ENCODE results near the gene ADAMTS2. TPM values are rescaled to one million over a fixed set of nuclear protein-coding genes. Genes with fewer than 3 reads are reported as not detected.

The ADAMTS2 gene
- total RNA-seq, 1 experiment from 2014 or later = 1.7 TPM

DNA sequence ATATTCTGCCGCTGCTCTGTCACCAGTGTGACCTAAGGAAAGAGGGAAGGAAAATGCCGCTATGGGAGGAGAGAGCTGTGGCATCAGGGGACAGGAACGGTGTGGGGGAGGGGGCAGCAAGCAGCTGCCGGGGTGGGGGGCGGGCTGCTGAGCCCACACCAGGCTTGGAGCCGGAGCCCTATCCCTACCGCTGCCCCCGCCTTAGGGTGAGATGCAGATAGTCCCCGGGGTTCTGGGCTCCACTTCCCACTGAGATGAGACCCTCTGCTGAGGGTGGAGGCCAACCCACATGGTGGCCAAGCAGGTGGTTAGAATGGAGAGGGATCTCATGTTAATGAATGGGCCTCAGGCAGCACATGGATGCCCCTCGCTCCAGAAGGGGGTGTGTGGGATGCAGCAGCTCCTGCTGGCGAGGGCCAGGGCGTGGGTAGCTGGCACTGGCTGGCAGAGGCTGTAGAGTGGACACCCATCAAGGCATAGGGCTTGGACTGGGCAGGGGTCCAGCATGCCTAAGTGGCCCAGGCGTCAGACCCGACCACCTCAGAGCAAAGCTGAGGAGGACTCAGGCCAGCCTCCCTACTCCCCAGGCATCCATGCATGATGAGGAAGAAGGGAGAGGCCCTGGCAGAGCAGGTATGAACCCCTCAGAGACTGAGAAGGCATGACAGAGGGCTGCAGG is 153.6 kb downstream of the ADAMTS2 start:
- Histone ChIP-seq H3K27me3 (ENCODE audit: control insufficient read depth, insufficient read depth, low read length) (no peaks in the 10 kb centered on the region; the same call in 1 of the 2 replicates), H3K4me3 (ENCODE audit: insufficient read depth, low read depth, low read length) (no peak overlapping the region), H3K36me3 (replicated peaks; ENCODE audit: control insufficient read depth, insufficient read depth, low read length) (no peaks in the 10 kb centered on the region)
- DNase-seq = peak; percentile 68

DNA sequence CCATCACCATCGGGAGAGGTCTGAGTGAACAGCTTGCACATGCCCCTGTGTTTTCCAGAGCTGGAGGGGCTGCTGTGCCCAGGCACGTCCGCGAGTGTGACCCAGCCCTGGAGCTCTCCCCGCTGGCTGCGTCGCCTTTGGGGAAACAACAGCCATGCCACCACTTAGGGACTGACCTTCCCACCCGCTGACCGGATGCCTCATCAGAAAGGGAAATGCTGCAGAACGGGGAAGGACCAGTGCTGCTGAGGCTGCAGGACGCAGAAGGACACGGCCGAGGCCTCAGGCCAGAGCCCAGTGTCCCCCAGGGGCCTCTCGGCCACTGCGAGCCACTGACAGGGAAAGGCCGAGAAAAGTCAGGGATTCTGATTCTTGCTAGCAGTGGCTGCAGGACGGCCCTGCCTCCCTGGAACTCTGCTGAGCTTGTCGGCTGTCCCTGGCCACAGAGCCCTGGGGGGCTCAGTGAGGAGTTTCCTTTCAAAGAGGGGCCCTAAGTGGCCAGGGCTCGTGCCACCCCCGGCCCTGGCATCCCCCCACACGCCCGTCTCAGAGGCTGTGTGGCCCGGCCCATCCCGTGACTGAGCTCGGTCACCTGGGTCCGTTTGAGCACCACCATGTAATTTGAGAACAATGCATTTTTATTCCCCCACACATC is 154.3 kb downstream of the ADAMTS2 start:
- Histone ChIP-seq H3K36me3 (replicated peaks; ENCODE audit: control insufficient read depth, insufficient read depth, low read length) (no peaks in the 10 kb centered on the region), H3K4me3 (ENCODE audit: insufficient read depth, low read depth, low read length) (no peak overlapping the region), H3K27me3 (ENCODE audit: control insufficient read depth, insufficient read depth, low read length) (no peaks in the 10 kb centered on the region; the same call in 1 of the 2 replicates)
- DNase-seq = peak; percentile 71

DNA sequence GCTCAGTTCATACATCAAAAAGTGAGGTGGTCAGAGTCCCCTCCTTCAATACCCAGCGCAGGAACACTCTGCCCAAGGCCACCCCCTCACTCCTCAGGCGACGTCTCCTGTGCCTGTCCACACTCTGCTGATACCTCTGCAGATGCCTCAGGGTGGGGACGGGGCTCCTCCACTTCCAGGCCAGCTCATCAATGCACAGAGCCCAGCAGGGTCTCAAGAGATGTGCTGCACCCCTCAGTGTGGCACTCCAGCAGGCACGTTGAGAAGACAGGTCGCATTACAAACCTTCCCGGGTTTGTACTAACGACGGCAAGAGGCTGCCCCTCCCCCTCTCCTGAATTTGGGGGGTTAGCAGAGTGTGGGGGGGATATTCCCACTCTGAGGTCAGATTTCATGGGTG is 156.6 kb downstream of the ADAMTS2 start:
- no peaks in the 10 kb centered on the region; the same call in 1 of the 2 replicates for H3K27me3 ChIP-seq (ENCODE audit: control insufficient read depth, insufficient read depth, low read length)
- no peaks in the 10 kb centered on the region for H3K36me3 ChIP-seq (replicated peaks; ENCODE audit: control insufficient read depth, insufficient read depth, low read length)
- H3K4me3 ChIP-seq (ENCODE audit: insufficient read depth, low read depth, low read length) = no peak overlapping the region
- no peak for DNase-seq

- no peaks in the 10 kb centered on the region for H3K36me3 ChIP-seq (replicated peaks; ENCODE audit: control insufficient read depth, insufficient read depth, low read length)
- H3K27me3 ChIP-seq (ENCODE audit: control insufficient read depth, insufficient read depth, low read length) = no peaks in the 10 kb centered on the region; the same call in 1 of the 2 replicates
- H3K4me3 ChIP-seq (ENCODE audit: insufficient read depth, low read depth, low read length) = no peak overlapping the region
- peak; percentile 78 for DNase-seq
Observed at GRCh38 chr5:179187681-179188575, 157.3 kb downstream of the ADAMTS2 start.

DNA sequence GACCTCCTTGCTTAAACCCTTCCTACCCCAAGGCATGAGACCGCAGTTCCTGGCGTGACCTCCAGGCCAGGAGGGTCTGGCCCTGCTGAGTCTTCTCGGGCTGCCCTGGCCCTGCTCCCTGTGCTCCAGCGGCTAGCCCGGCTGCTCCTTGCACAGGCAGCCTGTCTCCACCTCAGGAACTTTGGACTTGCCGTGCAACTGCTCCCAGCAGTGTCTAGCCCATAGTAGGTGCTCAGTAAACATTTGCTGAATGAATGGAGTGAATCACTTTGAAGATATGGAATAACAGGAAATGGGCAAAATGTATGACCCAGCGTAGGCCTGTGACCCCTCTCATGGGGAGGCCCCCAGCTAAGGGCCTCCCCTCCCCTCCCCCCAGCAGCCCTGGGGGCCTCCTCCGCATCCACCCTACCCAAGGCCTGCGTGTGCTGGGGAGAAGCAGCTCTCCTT is 158.0 kb downstream of the ADAMTS2 start:
- no peaks in the 10 kb centered on the region for H3K27me3 ChIP-seq (ENCODE audit: control insufficient read depth, insufficient read depth, low read length)
- no peak overlapping the region for H3K4me3 ChIP-seq (ENCODE audit: insufficient read depth, low read depth, low read length)
- DNase-seq = peak; percentile 91
- H3K36me3 ChIP-seq (replicated peaks; ENCODE audit: control insufficient read depth, insufficient read depth, low read length) = no peaks in the 10 kb centered on the region

DNA sequence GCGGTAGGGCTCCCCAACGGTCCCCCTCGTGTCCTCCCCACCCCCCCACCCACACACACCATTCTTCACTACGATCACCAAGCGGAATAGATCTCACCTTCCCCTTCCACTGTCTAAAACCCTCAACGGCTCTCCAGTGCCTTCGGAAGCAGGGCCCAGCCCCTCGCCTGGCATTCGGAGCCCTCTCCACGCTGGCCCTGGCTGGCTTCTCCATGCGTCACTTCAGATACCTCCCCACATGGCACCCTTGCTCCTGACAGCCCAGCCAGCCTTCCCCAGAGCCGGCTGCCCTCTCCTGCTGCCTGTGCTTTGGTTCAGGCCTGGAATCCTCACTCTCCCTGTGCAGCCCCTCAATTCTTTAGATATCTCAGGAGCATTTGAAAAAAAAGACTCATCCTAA is 158.5 kb downstream of the ADAMTS2 start:
- DNase-seq = peak; percentile 77
- Histone ChIP-seq H3K36me3 (replicated peaks; ENCODE audit: control insufficient read depth, insufficient read depth, low read length) (no peaks in the 10 kb centered on the region), H3K4me3 (ENCODE audit: insufficient read depth, low read depth, low read length) (no peak overlapping the region), H3K27me3 (ENCODE audit: control insufficient read depth, insufficient read depth, low read length) (no peaks in the 10 kb centered on the region)

- peak; percentile 78 for DNase-seq
- Histone ChIP-seq H3K27me3 (ENCODE audit: control insufficient read depth, insufficient read depth, low read length) (no peaks in the 10 kb centered on the region), H3K36me3 (replicated peaks; ENCODE audit: control insufficient read depth, insufficient read depth, low read length) (no peaks in the 10 kb centered on the region), H3K4me3 (ENCODE audit: insufficient read depth, low read depth, low read length) (no peak overlapping the region)
Observed at GRCh38 chr5:179185941-179186411, 159.3 kb downstream of the ADAMTS2 start.

- peak; percentile 72 for DNase-seq
- H3K4me3 ChIP-seq (ENCODE audit: insufficient read depth, low read depth, low read length) = no peak overlapping the region
- H3K27me3 ChIP-seq (ENCODE audit: control insufficient read depth, insufficient read depth, low read length) = no peaks in the 10 kb centered on the region
Observed at GRCh38 chr5:179185256-179185940, 159.9 kb downstream of the ADAMTS2 start.

GRCh38 chr5:179184521-179185050 is 160.7 kb downstream of the ADAMTS2 start:
- no peaks in the 10 kb centered on the region for H3K27me3 ChIP-seq (ENCODE audit: control insufficient read depth, insufficient read depth, low read length)
- H3K36me3 ChIP-seq (replicated peaks; ENCODE audit: control insufficient read depth, insufficient read depth, low read length) = no peaks in the 10 kb centered on the region
- no peak for DNase-seq
- no peak overlapping the region for H3K4me3 ChIP-seq (ENCODE audit: insufficient read depth, low read depth, low read length)

More at GRCh38 chr5:179185256-179185940, 159.9 kb downstream of the ADAMTS2 start:
- H3K36me3 ChIP-seq (replicated peaks; ENCODE audit: control insufficient read depth, insufficient read depth, low read length) = no peaks in the 10 kb centered on the region

- H3K4me3 ChIP-seq (ENCODE audit: insufficient read depth, low read depth, low read length) = no peak overlapping the region
- no peak for DNase-seq
- no peaks in the 10 kb centered on the region for H3K27me3 ChIP-seq (ENCODE audit: control insufficient read depth, insufficient read depth, low read length)
- no peaks in the 10 kb centered on the region for H3K36me3 ChIP-seq (replicated peaks; ENCODE audit: control insufficient read depth, insufficient read depth, low read length)
Observed at GRCh38 chr5:179183481-179183880, 161.8 kb downstream of the ADAMTS2 start.

DNA sequence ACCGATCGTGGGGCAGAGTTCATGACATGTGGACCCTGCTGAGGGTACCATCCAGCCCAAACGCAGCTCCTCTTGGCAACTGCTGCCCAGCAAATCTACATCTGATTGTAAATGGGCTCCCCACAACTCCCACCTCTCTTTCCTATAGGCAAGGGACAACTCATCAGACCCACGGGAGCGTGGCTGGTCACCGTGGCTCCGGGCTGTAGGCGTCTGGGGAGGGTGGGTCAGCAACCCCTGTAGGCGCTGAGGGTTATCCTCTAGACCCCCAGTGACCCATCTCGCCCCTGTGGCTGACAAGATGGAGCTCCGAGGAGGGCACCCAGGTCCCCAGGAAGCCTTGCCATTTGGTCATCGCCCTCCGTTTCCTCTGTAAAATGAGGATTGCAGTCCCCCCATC is 162.7 kb downstream of the ADAMTS2 start:
- Histone ChIP-seq H3K27me3 (ENCODE audit: control insufficient read depth, insufficient read depth, low read length) (no peaks in the 10 kb centered on the region), H3K36me3 (replicated peaks; ENCODE audit: control insufficient read depth, insufficient read depth, low read length) (no peaks in the 10 kb centered on the region), H3K4me3 (ENCODE audit: insufficient read depth, low read depth, low read length) (no peak overlapping the region)
- DNase-seq = no peak

DNA sequence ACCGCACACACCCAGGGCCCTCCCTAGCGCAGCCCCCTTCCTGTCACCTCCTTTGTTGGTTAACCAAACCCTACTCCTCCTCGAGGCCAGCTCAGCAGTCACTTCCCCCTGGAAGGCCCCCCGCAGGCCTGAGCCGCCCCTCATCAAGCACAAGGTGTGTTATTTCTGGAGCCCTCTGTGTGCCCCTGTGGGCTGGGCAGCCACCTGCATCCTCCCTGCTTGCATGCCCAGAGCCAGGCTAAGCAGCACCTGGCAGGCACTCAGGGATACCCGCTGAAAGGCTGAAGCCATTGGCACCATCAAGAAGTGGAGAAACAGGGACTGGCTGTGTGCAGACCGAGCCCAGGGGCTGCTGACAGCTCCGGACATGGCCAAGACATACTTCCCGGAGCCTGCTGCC is 163.3 kb downstream of the ADAMTS2 start:
- Histone ChIP-seq H3K27me3 (ENCODE audit: control insufficient read depth, insufficient read depth, low read length) (no peaks in the 10 kb centered on the region), H3K36me3 (replicated peaks; ENCODE audit: control insufficient read depth, insufficient read depth, low read length) (no peaks in the 10 kb centered on the region), H3K4me3 (ENCODE audit: insufficient read depth, low read depth, low read length) (no peak overlapping the region)
- DNase-seq = no peak

- Histone ChIP-seq H3K4me3 (ENCODE audit: insufficient read depth, low read depth, low read length) (no peak overlapping the region), H3K27me3 (ENCODE audit: control insufficient read depth, insufficient read depth, low read length) (no peaks in the 10 kb centered on the region), H3K36me3 (replicated peaks; ENCODE audit: control insufficient read depth, insufficient read depth, low read length) (no peaks in the 10 kb centered on the region)
- no peak for DNase-seq
Observed at GRCh38 chr5:179180921-179181645, 164.2 kb downstream of the ADAMTS2 start.

Data from H7 (cell line).